HepG2 (cell line): ENCODE data around the gene RNH1. TPM values are rescaled to one million over a fixed set of nuclear protein-coding genes. Genes with fewer than 3 reads are reported as not detected.

Experiments
- EZH2 ChIP-seq: conservative IDR thresholded peaks from 2 replicates; pipeline ENCODE4 v1.6.1; 2012; ENCODE audit warnings: mild to moderate bottlenecking, low read depth, low read length, moderate library complexity
- SNAI1 ChIP-seq: sonication (generic); formaldehyde crosslinking; IDR thresholded peaks from 2 replicates; pipeline ENCODE4 v1.5.0; 2020; ENCODE audit warnings: mild to moderate bottlenecking, missing genetic modification reagents, borderline replicate concordance
- ZIK1 ChIP-seq: sonication (generic); formaldehyde crosslinking; IDR thresholded peaks from 2 replicates; pipeline ENCODE4 v1.5.0; 2020; ENCODE audit warnings: mild to moderate bottlenecking, low read depth, missing genetic modification reagents, borderline replicate concordance
- ZMYM3 ChIP-seq: sonication (generic); formaldehyde crosslinking; IDR thresholded peaks from 2 replicates; pipeline ENCODE4 v1.5.1; 2020; ENCODE audit warnings: mild to moderate bottlenecking, missing genetic modification reagents
- ZNF441 ChIP-seq: sonication (generic); formaldehyde crosslinking; IDR thresholded peaks from 2 replicates; pipeline ENCODE4 v1.7.0; 2021; ENCODE audit warnings: missing genetic modification reagents, borderline replicate concordance
- ZNF550 ChIP-seq: sonication (generic); formaldehyde crosslinking; IDR thresholded peaks from 2 replicates; pipeline ENCODE4 v1.4.0; 2020; ENCODE audit warnings: mild to moderate bottlenecking, missing genetic modification reagents, borderline replicate concordance
- ZNF570 ChIP-seq: sonication (generic); formaldehyde crosslinking; IDR thresholded peaks from 2 replicates; pipeline ENCODE4 v1.4.0; 2020; ENCODE audit warnings: mild to moderate bottlenecking, missing genetic modification reagents, borderline replicate concordance
- ZZZ3 ChIP-seq: sonication (generic); formaldehyde crosslinking; IDR thresholded peaks from 2 replicates; pipeline ENCODE4 v1.4.0; 2020; ENCODE audit warnings: missing genetic modification reagents, mild to moderate bottlenecking, borderline replicate concordance
- polyA plus RNA-seq, 8 experiments: library from polyadenylated mRNA; depleted of rRNA in 3 of 8; stranded (reverse) in 7 of 8; unstranded in 1 of 8; fragments of >200 nt; fragmentation: Illumina TruSeq in 4 of 8; extraction: Trizol in 4 of 8; gene quantifications; 2 replicates each; pipeline versions ENCODE4 v1.2.1 to v1.2.3, GENCODE V29; 2011 to 2016; ENCODE audit warnings: low read depth in 4 of 8, missing spikeins in 1 of 8, mixed read lengths in 1 of 8; ENCODE audit not compliant: insufficient read depth in 1 of 8
- total RNA-seq, 5 experiments: library from RNA; depleted of rRNA; stranded (reverse); fragments of >200 nt; fragmentation: Illumina TruSeq; extraction: Trizol; gene quantifications; 2 replicates each; pipeline ENCODE4 v1.2.3, GENCODE V29; 2016; ENCODE audit warnings: low read depth in 1 of 5
- TF ChIP-seq, protein P1 (sequence below): sonication (generic); formaldehyde crosslinking; IDR thresholded peaks from 2 replicates; pipeline ENCODE4 v1.5.0; 2020; ENCODE audit warnings: missing genetic modification reagents
- TF ChIP-seq, protein P2 (sequence below): sonication (generic); formaldehyde crosslinking; IDR thresholded peaks from 2 replicates; pipeline ENCODE4 v1.5.0; 2020; ENCODE audit warnings: missing genetic modification reagents, mild to moderate bottlenecking, borderline replicate concordance
- TF ChIP-seq, protein P3 (sequence below): sonication (generic); formaldehyde crosslinking; IDR thresholded peaks from 2 replicates; pipeline ENCODE4 v1.8.0; 2022; ENCODE audit warnings: missing genetic modification reagents, mild to moderate bottlenecking, borderline replicate concordance
- TF ChIP-seq, protein P4 (sequence below), 2 experiments: sonication (generic) in 1 of 2; formaldehyde crosslinking in 1 of 2; IDR thresholded peaks; 2 replicates each; pipeline versions ENCODE4 v1.6.1 to v1.9.0; 2014 to 2022; ENCODE audit warnings: antibody characterized with exemption in 1 of 2, borderline replicate concordance in 1 of 2, inconsistent platforms in 1 of 2, low read depth in 1 of 2, missing genetic modification reagents in 1 of 2
- TF ChIP-seq, protein P5 (sequence below): sonication (generic); formaldehyde crosslinking; IDR thresholded peaks from 2 replicates; pipeline ENCODE4 v1.4.0; 2020; ENCODE audit warnings: mild to moderate bottlenecking, missing genetic modification reagents, borderline replicate concordance

RNH1 gene
- total and polyA plus RNA-seq, 2 of the 13 experiments (the other 11 are each of a cell fraction or from before 2014, with no cell fraction given), result 36.0 to 74.1 TPM

DNA sequence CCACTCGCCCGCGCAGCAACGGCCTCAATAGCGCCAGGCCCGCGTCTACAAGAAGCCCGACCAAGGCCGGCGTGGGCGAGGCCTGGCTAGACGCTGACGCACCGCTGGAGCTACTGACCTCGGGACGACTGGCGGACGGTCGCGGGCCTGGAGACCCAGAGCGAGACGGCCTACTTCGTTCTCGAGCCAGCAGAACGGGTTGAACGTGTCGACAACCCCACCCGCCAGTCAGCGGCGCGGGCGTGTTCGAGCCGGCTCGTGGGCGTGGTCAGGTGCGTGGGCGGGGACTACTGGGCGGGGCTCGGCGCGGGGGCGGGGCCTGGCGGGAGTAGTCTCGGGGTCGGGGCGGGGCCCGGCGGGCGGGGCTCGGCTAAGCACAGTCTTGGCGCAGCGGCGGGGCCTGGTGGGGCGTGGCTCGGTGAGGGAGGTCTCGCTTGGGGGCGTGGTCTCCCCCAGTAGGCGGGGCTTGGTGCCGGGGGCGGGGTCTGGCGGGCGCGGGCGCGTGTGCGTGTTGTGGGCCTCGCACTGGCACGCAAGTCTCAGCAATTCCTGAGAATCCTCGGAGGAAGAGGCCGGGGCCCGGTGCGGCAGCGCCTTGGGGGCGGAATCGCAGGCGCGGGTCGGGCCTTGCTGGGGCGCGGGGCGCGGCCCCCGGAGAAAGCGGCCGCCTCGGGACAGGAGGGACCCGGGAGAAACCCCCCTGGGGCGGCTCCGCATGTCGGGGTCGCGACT, at the start of gene RNH1 (continued):
- TF ChIP-seq, protein P1, sequence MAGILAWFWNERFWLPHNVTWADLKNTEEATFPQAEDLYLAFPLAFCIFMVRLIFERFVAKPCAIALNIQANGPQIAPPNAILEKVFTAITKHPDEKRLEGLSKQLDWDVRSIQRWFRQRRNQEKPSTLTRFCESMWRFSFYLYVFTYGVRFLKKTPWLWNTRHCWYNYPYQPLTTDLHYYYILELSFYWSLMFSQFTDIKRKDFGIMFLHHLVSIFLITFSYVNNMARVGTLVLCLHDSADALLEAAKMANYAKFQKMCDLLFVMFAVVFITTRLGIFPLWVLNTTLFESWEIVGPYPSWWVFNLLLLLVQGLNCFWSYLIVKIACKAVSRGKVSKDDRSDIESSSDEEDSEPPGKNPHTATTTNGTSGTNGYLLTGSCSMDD, result no peak
- 0 out of 2 replicates have a peak, but pooled peaks have one; percentile 16 for TF ChIP-seq ZIK1 (CRISPR knock-in tag)
- TF ChIP-seq, protein P2, sequence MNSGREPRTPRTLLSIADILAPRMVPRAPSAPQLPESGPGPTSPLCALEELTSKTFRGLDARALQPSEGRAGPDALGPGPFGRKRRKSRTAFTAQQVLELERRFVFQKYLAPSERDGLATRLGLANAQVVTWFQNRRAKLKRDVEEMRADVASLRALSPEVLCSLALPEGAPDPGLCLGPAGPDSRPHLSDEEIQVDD (CRISPR knock-in tag), result no peak
- no peak for TF ChIP-seq ZNF570 (CRISPR knock-in tag)
- TF ChIP-seq ZNF441, result no peak
- TF ChIP-seq ZZZ3, result no peak
- TF ChIP-seq ZNF550 (CRISPR knock-in tag), result no peak
- TF ChIP-seq EZH2, result no peak
- TF ChIP-seq, protein P3, sequence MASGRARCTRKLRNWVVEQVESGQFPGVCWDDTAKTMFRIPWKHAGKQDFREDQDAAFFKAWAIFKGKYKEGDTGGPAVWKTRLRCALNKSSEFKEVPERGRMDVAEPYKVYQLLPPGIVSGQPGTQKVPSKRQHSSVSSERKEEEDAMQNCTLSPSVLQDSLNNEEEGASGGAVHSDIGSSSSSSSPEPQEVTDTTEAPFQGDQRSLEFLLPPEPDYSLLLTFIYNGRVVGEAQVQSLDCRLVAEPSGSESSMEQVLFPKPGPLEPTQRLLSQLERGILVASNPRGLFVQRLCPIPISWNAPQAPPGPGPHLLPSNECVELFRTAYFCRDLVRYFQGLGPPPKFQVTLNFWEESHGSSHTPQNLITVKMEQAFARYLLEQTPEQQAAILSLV, result peak; percentile 46; the same call in 1 of the 2 replicates
- TF ChIP-seq, protein P4, sequence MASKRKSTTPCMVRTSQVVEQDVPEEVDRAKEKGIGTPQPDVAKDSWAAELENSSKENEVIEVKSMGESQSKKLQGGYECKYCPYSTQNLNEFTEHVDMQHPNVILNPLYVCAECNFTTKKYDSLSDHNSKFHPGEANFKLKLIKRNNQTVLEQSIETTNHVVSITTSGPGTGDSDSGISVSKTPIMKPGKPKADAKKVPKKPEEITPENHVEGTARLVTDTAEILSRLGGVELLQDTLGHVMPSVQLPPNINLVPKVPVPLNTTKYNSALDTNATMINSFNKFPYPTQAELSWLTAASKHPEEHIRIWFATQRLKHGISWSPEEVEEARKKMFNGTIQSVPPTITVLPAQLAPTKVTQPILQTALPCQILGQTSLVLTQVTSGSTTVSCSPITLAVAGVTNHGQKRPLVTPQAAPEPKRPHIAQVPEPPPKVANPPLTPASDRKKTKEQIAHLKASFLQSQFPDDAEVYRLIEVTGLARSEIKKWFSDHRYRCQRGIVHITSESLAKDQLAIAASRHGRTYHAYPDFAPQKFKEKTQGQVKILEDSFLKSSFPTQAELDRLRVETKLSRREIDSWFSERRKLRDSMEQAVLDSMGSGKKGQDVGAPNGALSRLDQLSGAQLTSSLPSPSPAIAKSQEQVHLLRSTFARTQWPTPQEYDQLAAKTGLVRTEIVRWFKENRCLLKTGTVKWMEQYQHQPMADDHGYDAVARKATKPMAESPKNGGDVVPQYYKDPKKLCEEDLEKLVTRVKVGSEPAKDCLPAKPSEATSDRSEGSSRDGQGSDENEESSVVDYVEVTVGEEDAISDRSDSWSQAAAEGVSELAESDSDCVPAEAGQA (IDR thresholded peaks at IDR 0.05; ENCODE audit: low read depth), result no peak
- TF ChIP-seq, protein P4 (CRISPR knock-in tag; IDR thresholded peaks at IDR 0.05; ENCODE audit: borderline replicate concordance), result no peak
- TF ChIP-seq, protein P5, sequence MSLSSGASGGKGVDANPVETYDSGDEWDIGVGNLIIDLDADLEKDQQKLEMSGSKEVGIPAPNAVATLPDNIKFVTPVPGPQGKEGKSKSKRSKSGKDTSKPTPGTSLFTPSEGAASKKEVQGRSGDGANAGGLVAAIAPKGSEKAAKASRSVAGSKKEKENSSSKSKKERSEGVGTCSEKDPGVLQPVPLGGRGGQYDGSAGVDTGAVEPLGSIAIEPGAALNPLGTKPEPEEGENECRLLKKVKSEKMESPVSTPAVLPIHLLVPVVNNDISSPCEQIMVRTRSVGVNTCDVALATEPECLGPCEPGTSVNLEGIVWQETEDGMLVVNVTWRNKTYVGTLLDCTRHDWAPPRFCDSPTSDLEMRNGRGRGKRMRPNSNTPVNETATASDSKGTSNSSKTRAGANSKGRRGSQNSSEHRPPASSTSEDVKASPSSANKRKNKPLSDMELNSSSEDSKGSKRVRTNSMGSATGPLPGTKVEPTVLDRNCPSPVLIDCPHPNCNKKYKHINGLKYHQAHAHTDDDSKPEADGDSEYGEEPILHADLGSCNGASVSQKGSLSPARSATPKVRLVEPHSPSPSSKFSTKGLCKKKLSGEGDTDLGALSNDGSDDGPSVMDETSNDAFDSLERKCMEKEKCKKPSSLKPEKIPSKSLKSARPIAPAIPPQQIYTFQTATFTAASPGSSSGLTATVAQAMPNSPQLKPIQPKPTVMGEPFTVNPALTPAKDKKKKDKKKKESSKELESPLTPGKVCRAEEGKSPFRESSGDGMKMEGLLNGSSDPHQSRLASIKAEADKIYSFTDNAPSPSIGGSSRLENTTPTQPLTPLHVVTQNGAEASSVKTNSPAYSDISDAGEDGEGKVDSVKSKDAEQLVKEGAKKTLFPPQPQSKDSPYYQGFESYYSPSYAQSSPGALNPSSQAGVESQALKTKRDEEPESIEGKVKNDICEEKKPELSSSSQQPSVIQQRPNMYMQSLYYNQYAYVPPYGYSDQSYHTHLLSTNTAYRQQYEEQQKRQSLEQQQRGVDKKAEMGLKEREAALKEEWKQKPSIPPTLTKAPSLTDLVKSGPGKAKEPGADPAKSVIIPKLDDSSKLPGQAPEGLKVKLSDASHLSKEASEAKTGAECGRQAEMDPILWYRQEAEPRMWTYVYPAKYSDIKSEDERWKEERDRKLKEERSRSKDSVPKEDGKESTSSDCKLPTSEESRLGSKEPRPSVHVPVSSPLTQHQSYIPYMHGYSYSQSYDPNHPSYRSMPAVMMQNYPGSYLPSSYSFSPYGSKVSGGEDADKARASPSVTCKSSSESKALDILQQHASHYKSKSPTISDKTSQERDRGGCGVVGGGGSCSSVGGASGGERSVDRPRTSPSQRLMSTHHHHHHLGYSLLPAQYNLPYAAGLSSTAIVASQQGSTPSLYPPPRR, result no peak
- TF ChIP-seq SNAI1, result 0 out of 2 replicates have a peak, but pooled peaks have one; percentile 6
- TF ChIP-seq ZMYM3 (CRISPR knock-in tag), result no peak
